WI38 (cell line): Measurements from ENCODE around the gene DEDD.
"Not testable (repeated sequence)": the region's sequence is repeated elsewhere in the genome, so short reads cannot be mapped to it uniquely, and the experiment has no call there.

Source experiments
- H3K4me3 ChIP-seq: 2 replicates; pipeline ENCODE4 v1.5.1; 2011; ENCODE audit warnings: low read depth, mild to moderate bottlenecking, control low read depth, low read length
- CTCF ChIP-seq: IDR thresholded peaks from 2 replicates; pipeline ENCODE4 v1.5.1; 2012; ENCODE audit warnings: low read depth, mild to moderate bottlenecking, control low read depth, low read length

Gene DEDD

GRCh38 chr1:161122967-161123366, 9.5 kb downstream of the DEDD start:
- TF ChIP-seq CTCF, result no peak
- no peak overlapping the region for H3K4me3 ChIP-seq

- no peak overlapping the region for H3K4me3 ChIP-seq
- TF ChIP-seq CTCF, result no peak
Measured at GRCh38 chr1:161121834-161122233, 10.6 kb downstream of the DEDD start.

GRCh38 chr1:161121042-161121650, 11.3 kb downstream of the DEDD start:
- no peak for TF ChIP-seq CTCF
- no peak overlapping the region for H3K4me3 ChIP-seq

- H3K4me3 ChIP-seq, result peak overlapping the region; percentile 99
- TF ChIP-seq CTCF, result peak; percentile 20; the same call in 1 of the 2 replicates
Measured at GRCh38 chr1:161119092-161119903, 13.2 kb downstream of the DEDD start.

- H3K4me3 ChIP-seq, result peak within 1 kb of the TSS; percentile 99
- no peak for TF ChIP-seq CTCF
Measured at GRCh38 chr1:161117759-161118581, 14.5 kb downstream of the DEDD start, which contains the start of the genes NIT1 and PFDN2. TSS of gene NIT1 (plus strand) at chr1:161118105. CDS start at chr1:161118177, 72 bp downstream. TSS of gene PFDN2 (minus strand) at chr1:161118037. CDS start at chr1:161118026, 11 bp downstream.

- H3K4me3 ChIP-seq, result not testable (repeated sequence)
Measured at GRCh38 chr1:161115961-161116360, 16.5 kb downstream of the DEDD start.

GRCh38 chr1:161115132-161115711, 17.2 kb downstream of the DEDD start:
- no peak for TF ChIP-seq CTCF
- H3K4me3 ChIP-seq, result no peak overlapping the region
